ENCODE results near the gene PSMD1.

- TF ChIP-seq PKNOX1 (IDR thresholded peaks at IDR 0.05) (peak; percentile 14; the same call in 1 of the 2 replicates), NFRKB (IDR thresholded peaks at IDR 0.05) (no peak), ARNT (IDR thresholded peaks at IDR 0.05) (no peak), SP1 (IDR thresholded peaks at IDR 0.05) (no peak), ELF4 (IDR thresholded peaks at IDR 0.05) (no peak), FOXM1 (IDR thresholded peaks at IDR 0.05; ENCODE audit: borderline replicate concordance) (no peak)
Measured at GRCh38 chr2:231117922-231118613, 61.4 kb downstream of the PSMD1 start.

Measured in HEK293T (cell line).